ENCODE data around the gene TLX2.
A peak's percentile ranks its signal among the peaks of the same experiment; 100 is the strongest.

Gene TLX2

DNA sequence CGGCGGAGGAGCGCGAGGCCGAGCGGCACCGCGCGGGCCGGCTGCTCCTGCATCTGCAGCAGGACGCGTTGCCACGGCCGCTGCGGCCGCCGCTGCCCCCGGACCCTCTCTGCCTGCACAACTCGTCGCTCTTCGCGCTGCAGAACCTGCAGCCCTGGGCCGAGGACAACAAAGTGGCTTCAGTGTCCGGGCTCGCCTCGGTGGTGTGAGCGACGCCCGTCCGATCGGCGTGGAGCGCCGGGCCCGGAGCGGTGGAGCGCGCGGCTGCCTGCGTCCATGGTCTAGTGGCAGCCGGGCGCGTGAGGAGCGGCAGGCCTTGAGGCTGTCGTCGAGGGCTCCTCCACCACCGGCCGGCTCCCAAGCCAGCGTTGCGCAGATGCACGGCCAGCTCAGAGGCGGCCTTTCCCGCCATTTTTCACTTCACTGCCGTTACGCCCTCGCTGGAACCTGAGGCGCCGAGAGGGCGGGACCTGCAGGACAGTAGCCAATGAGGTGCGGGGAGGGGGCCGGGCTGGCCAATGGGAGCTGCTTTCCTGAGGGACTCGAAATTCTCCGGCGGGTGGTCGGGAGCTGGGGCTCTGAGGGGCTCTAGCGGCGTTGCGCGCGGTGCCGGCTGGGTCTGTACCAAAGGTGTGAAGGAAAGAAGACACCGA is 1.9 kb downstream of the TLX2 start:
- Histone ChIP-seq H3K27me3 (ENCODE audit: insufficient read depth, low read depth, severe bottlenecking) (no peaks in the 10 kb centered on the region), H3K4me3 (ENCODE audit: low read depth, low read length) (no peak overlapping the region), H3K36me3 (peaks cover 10% of the 10 kb centered on the region; the same call in 1 of the 2 replicates), H3K27ac (peak overlapping the region; percentile 61), H3K9me3 (ENCODE audit: severe bottlenecking) (no peaks in the 10 kb centered on the region)
- TF ChIP-seq, protein P1, sequence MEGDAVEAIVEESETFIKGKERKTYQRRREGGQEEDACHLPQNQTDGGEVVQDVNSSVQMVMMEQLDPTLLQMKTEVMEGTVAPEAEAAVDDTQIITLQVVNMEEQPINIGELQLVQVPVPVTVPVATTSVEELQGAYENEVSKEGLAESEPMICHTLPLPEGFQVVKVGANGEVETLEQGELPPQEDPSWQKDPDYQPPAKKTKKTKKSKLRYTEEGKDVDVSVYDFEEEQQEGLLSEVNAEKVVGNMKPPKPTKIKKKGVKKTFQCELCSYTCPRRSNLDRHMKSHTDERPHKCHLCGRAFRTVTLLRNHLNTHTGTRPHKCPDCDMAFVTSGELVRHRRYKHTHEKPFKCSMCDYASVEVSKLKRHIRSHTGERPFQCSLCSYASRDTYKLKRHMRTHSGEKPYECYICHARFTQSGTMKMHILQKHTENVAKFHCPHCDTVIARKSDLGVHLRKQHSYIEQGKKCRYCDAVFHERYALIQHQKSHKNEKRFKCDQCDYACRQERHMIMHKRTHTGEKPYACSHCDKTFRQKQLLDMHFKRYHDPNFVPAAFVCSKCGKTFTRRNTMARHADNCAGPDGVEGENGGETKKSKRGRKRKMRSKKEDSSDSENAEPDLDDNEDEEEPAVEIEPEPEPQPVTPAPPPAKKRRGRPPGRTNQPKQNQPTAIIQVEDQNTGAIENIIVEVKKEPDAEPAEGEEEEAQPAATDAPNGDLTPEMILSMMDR (IDR thresholded peaks at IDR 0.05; ENCODE audit: low read depth, low read length), result no peak
- DNase-seq, result no peak

DNA sequence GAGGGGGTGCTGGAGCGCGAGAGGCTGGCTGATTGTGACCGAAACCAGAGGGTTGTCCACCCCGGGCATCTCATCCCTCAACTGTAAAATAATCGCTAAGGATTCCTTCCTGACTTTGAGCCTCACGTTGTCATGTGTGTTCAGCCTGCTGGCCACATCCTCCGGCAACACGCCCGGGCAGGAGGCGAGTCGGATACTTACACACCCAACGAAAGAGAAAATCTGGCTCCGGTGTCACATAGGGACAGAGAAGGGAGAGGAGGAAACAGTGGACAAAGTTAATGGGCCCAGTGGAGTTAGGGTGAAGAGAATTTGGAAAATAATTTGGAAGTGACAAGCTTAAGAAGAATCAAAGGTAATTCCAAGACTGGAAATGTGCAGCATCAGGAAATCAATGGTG is 2.4 kb downstream of the TLX2 start:
- Histone ChIP-seq H3K36me3 (peaks cover 10% of the 10 kb centered on the region; the same call in 1 of the 2 replicates), H3K27ac (peak overlapping the region; percentile 61), H3K4me3 (ENCODE audit: low read depth, low read length) (no peak overlapping the region), H3K9me3 (ENCODE audit: severe bottlenecking) (no peaks in the 10 kb centered on the region), H3K27me3 (ENCODE audit: insufficient read depth, low read depth, severe bottlenecking) (no peaks in the 10 kb centered on the region)
- DNase-seq, result peak; percentile 63
- TF ChIP-seq, protein P1 (IDR thresholded peaks at IDR 0.05; ENCODE audit: low read depth, low read length), result no peak

DNA sequence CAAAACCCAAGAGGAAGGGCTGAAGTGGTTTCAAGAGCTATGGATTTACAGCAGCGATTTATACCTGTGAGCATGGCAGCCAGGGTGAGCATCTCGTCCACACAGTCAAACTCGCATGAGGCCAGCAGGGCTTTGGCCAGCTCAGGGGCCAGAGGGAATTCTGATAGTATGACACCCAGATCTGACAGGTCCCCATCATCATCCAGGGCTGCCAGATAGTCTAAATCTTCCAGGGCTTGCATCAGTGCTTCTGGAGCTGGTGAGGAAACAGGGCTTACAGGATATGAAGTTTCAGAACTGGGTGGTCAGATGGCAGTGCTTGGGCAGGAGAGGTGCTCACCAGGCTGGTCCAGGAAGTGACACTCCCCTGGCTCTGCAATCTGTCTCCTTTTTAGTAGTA is 8.3 kb downstream of the TLX2 start:
- H3K4me3 ChIP-seq (ENCODE audit: low read depth, low read length), result no peak overlapping the region
- peaks cover 24% of the 10 kb centered on the region for H3K36me3 ChIP-seq
- TF ChIP-seq, protein P1 (IDR thresholded peaks at IDR 0.05; ENCODE audit: low read depth, low read length), result no peak

DNA sequence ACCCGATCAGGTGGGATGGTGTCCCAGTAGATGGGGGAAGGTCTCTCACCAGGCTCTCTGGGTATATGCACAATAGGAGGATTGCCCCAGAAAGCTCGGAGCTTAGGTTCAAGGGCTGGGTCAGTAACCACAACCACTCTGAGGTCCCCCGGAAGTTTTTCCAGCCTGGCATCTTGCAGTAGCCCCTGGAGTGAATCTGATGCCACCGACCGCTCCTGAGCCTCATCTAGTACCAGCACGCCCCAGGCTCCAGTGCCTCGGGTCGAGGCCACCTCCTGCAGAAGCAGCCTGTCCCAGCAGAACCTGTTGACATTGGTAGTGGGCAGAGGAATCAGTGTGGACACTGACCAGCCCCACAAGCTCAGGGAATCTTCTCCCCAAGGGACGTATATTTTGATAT is 9.8 kb downstream of the TLX2 start:
- Histone ChIP-seq H3K27ac (no peak overlapping the region), H3K27me3 (ENCODE audit: insufficient read depth, low read depth, severe bottlenecking) (no peaks in the 10 kb centered on the region), H3K36me3 (peaks cover 35% of the 10 kb centered on the region), H3K9me3 (ENCODE audit: severe bottlenecking) (no peaks in the 10 kb centered on the region), H3K4me3 (ENCODE audit: low read depth, low read length) (no peak overlapping the region)
- DNase-seq, result no peak
- TF ChIP-seq, protein P1 (IDR thresholded peaks at IDR 0.05; ENCODE audit: low read depth, low read length), result no peak

More for the DNA sequence above, 8.3 kb downstream of the TLX2 start:
- no peak overlapping the region for H3K27ac ChIP-seq
- DNase-seq, result no peak
- no peaks in the 10 kb centered on the region for H3K27me3 ChIP-seq (ENCODE audit: insufficient read depth, low read depth, severe bottlenecking)
- no peaks in the 10 kb centered on the region for H3K9me3 ChIP-seq (ENCODE audit: severe bottlenecking)

DNA sequence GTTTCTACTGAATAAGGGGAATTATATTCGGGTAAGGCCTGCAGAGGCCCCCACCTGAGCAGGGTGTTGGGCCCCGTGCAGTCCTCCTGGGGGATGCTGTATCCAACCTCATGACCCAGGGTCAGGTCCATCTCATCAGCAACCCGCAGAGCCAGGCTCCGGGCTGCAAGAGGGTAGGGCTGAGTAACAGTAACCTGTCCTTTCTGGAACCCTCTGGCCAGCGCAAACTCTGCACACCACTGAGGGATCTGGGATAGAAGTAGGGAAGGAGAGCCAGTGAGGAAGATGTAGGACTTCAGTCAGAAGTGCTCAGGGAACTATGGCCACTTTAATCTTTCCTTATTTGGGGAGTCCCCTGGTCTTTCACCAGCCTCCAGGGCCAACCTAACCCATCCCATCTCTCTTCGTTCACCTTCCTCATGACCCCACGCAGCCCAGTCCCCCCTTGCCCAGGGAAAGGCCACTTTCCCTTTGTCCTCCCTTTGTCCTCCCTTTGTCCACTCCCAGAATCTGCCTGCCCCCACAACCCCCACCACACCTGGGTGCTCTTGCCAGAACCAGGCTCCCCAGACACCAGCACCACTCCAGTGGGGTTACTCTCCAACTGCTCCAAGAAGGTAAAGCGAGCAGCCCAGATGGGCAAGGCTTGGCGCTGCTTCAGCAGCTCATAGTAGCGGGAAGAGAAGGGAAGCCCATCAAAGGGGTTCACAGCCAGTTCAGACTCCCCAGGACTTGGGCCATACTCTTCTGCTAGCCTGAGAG is 10.9 kb downstream of the TLX2 start:
- Histone ChIP-seq H3K9me3 (ENCODE audit: severe bottlenecking) (no peaks in the 10 kb centered on the region), H3K27me3 (ENCODE audit: insufficient read depth, low read depth, severe bottlenecking) (no peaks in the 10 kb centered on the region), H3K4me3 (ENCODE audit: low read depth, low read length) (no peak overlapping the region), H3K36me3 (peaks cover 35% of the 10 kb centered on the region), H3K27ac (no peak overlapping the region)
- no peak for DNase-seq
- TF ChIP-seq, protein P1 (IDR thresholded peaks at IDR 0.05; ENCODE audit: low read depth, low read length), result no peak

Measured in WERI-Rb-1 (cell line).